GM19455 (cell line): Measurements from ENCODE around the gene ENSA.
"Not testable (repeated sequence)": the region's sequence is repeated elsewhere in the genome, so short reads cannot be mapped to it uniquely, and the experiment has no call there.

Experiments used
- ATAC-seq: cut with Tn5 transposase; IDR thresholded peaks from one replicate; pipeline ENCODE4 v1.9.1; 2021; ENCODE audit not compliant: unreplicated experiment

Gene ENSA

DNA sequence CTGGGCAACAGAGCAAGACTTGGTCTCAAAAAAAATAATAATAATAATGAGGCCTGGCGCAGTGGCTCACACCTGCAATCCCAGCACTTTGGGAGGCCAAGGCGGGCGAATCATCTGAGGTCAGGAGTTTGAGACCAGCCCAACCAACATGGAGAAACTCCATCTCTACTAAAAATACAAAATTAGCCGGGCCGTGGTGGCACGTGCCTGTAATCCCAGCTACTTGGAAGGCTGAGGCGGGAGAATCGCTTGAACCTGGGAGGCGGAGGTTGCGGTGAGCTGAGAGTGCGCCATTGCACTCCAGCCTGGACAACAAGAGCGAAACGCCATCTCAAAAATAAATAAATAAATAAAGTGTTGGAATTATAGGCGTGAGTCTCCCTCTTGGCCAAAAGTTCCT lies 47.5 kb downstream of the ENSA start:
- ATAC-seq = not testable (repeated sequence)

GRCh38 chr1:150581437-150581836 lies 48.0 kb downstream of the ENSA start:
- not testable (repeated sequence) for ATAC-seq

- not testable (repeated sequence) for ATAC-seq
Observed at GRCh38 chr1:150580966-150581365, 48.4 kb downstream of the ENSA start.

- ATAC-seq = no peak
Observed at GRCh38 chr1:150579945-150580642, 49.3 kb downstream of the ENSA start.

DNA sequence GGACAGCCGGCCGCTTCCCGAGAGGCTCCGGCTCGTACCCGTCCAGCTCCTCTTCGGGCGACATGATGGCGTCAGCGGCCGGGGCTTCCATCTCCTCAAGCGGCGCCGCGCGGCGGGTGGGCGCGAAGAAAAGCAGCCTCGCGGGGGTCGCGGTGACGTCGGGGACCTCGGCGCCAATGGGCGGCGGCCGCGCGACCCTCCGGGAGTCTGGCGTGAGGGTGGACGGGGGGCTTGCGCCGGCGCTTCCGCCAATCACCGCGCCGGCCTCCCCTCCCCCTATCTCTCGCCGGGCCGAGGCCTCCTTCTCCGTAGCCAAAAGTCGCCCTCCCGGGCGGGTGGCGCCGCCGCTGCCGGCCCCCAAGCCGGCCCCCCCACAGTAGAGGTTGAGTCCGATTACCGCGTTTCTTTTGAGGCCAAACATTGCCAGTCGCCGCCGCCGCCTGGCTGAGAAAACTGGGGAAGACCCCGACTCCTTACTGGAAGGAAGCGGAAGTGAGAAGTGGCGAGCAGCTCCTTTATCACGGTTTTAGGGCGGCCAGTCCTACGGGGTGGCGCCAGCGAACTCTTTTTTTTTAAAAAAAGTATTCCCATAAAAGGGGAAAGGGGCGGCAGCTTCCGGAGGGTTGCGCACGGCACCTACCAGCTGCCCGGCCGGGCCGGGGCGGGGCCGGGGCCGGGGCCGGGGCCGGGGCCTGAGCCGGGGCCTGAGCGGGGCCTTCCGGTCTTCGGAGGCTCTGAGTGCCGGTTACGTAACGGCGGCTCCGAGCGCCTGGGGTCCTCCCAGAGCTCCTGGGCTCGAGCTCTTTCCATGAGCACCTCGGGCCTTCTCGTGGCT lies 50.1 kb downstream of the ENSA start, which contains the start of gene MCL1:
MCL1 (minus strand) TSS at position 501 of the 835 bp plus-strand sequence; CDS start at position 421, 80 bp downstream.
- peak; percentile 89 for ATAC-seq

DNA sequence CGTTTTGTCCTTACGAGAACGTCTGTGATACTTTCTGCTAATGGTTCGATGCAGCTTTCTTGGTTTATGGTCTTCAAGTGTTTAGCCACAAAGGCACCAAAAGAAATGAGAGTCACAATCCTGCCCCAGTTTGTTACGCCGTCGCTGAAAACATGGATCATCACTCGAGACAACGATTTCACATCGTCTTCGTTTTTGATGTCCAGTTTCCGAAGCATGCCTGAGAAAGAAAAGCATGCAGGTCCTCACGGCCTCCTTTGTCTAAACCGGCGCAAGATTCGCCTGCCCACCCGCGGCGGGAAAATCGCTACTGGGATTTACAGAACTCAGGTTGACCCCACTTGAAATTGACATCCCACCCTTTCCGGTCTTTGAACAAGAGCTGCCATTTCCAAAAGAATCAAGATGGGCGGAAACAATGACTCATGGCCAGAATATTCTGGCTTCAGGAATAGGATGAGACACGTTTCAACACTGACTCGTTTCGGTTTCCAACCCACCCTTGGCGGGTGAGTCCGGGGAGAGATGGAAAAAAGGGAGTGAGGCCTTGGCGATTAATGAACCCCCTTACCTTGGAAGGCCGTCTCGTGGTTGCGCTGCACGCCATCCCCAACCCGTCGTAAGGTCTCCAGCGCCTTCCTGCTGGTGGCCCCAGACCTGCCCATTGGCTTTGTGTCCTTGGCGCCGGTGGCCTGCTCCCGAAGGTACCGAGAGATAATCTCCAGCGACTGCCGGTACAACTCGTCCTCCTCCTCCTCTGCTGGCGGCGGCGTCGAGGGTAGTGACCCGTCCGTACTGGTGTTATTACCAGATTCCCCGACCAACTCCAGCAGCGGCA lies 50.9 kb downstream of the ENSA start:
- ATAC-seq = peak; percentile 5

DNA sequence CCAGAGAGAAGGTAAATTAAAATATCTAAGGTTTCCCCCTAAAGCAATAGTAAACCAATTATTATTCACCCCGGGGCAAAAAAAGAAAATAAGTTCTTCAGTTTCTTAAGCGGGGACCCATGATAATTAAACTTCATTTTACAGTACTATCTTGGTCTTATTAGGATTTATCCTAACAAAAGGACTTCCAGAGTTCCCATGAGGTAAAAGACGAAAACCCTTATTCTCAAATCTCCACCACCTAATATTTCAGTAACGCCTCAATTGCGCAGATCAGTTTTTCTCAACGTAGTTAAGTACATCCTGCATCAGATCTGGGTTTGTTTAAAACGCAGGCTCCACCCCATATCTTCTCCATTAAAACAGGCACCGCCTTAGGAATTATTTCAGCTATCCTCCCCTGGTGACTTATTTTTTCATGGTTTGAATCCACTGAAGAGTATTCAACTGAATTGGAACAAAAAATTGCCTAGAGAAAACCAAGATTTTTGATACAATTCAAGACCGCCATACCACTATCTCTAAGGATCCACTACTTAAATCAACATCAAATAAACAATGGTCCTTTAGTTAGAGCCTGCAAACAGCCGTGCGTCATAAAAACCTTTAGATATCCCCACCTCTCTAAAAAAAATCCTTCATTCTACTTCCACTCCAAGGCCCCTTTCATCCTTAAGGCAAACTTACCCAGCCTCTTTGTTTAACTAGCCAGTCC lies 51.7 kb downstream of the ENSA start:
- ATAC-seq = no peak

- ATAC-seq = no peak
Observed at GRCh38 chr1:150576794-150577556, 52.4 kb downstream of the ENSA start.

- no peak for ATAC-seq
Observed at GRCh38 chr1:150576367-150576711, 53.1 kb downstream of the ENSA start.

GRCh38 chr1:150575518-150576366 lies 53.7 kb downstream of the ENSA start:
- ATAC-seq = no peak

- ATAC-seq = no peak
Observed at GRCh38 chr1:150575072-150575489, 54.3 kb downstream of the ENSA start.

- ATAC-seq = no peak
Observed at GRCh38 chr1:150574260-150575071, 54.9 kb downstream of the ENSA start.

- ATAC-seq = not testable (repeated sequence)
Observed at GRCh38 chr1:150573648-150574071, 55.8 kb downstream of the ENSA start.

DNA sequence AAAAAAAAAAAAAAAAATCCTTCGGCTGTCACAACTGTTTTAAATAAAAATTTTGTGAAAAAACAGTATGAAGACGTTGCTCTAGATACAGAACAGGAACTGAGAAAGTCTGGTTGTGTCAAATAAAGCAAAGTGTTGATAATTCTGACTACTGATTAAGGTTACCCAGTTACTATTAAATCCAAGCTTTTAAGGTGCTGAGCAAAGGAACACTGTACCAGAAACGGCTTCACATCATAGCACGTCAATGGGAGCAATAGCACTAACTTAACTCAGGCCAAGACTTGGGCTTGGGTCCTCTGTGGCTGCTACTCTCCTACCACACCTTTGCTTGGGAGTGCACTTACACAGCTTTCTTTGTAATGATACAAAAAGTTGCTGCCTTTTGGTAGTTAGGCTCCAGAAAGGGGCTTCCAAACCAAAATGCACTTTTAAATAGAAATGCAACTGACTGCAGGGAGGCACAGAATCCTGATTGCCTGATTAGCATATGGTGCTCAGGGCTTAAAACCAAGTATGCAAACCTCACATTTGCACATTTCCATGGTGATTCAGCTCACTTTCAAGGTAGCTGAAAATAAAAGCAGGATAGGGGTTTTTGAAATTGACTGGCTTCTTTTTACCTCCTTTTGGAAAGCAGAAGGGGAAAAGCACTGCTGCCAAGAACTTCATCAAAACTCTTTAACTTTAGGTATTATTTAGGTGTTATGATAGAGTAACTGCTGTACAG lies 56.3 kb downstream of the ENSA start:
- no peak for ATAC-seq
